Naive thymus-derived CD8-positive, alpha-beta T cell (primary cell): ENCODE results near the gene STYXL1. TPM values are rescaled to one million over a fixed set of nuclear protein-coding genes. Genes with fewer than 3 reads are reported as not detected.
"Not testable (repeated sequence)": the region's sequence is repeated elsewhere in the genome, so short reads cannot be mapped to it uniquely, and the experiment has no call there.

ENCODE experiments used
- ATAC-seq, 2 donors: fragments of 150-1000 bp; cut with Tn5 transposase in 1 of 2; sonication (Bioruptor Pico), chemical (Tn5 transposase) in 1 of 2; 1 replicate in 1 of 2; 2 replicates in 1 of 2; pipeline ENCODE4 v1.10.0; 2021; ENCODE audit warnings: mild to moderate bottlenecking in 2 of 2, moderate library complexity in 2 of 2
- POLR2A ChIA-PET: fragments of 350-600 bp; sonication (Branson Sonifier 250); formaldehyde crosslinking; loops from one replicate; lab custom pipeline; 2021; ENCODE audit warnings: antibody characterized with exemption; lab: Charles Lee
- DNase-seq, 10 donors: peaks; one replicate each; pipeline versions ENCODE4 v3.0.0 to v3.0.0-alpha.2; 2020 to 2022
- H3K27ac Mint-ChIP-seq, 10 donors: one replicate each; pipeline ENCODE4 v1.8.0; 2020 to 2022; ENCODE audit warnings: mild to moderate bottlenecking in 10 of 10, mixed read lengths in 10 of 10, moderate library complexity in 4 of 10, inconsistent platforms in 1 of 10
- H3K27me3 Mint-ChIP-seq, 5 donors: one replicate each; pipeline ENCODE4 v1.8.0; 2021 to 2022; ENCODE audit warnings: mixed read lengths in 5 of 5
- H3K36me3 Mint-ChIP-seq, 3 donors: one replicate each; pipeline ENCODE4 v1.8.0; 2020 to 2022; ENCODE audit warnings: mixed read lengths in 3 of 3, mild to moderate bottlenecking in 2 of 3, inconsistent platforms in 1 of 3
- H3K4me1 Mint-ChIP-seq, 4 donors: one replicate each; pipeline ENCODE4 v1.8.0; 2021 to 2022; ENCODE audit warnings: mixed read lengths in 4 of 4
- H3K4me3 Mint-ChIP-seq, 10 donors: one replicate each; pipeline ENCODE4 v1.8.0; 2020 to 2022; ENCODE audit warnings: mild to moderate bottlenecking in 10 of 10, mixed read lengths in 10 of 10, moderate library complexity in 6 of 10, inconsistent platforms in 1 of 10
- H3K9me3 Mint-ChIP-seq, 9 donors: one replicate each; pipeline ENCODE4 v1.8.0; 2020 to 2022; ENCODE audit warnings: mixed read lengths in 9 of 9, mild to moderate bottlenecking in 3 of 9, inconsistent platforms in 1 of 9, moderate library complexity in 1 of 9
- polyA plus RNA-seq, 3 donors: library from polyadenylated mRNA; unstranded; fragments of 300-500 nt; fragmentation: Illumina TruSeq; gene quantifications; one replicate each; pipeline ENCODE4 v1.2.3, GENCODE V29; 2021
- total RNA-seq, 8 experiments: library from RNA in 2 of 8; stranded (reverse) in 2 of 8; gene quantifications; one replicate each; pipeline ENCODE4 v1.2.3 and lab custom pipeline; 2021 to 2026

The STYXL1 gene, protein sequence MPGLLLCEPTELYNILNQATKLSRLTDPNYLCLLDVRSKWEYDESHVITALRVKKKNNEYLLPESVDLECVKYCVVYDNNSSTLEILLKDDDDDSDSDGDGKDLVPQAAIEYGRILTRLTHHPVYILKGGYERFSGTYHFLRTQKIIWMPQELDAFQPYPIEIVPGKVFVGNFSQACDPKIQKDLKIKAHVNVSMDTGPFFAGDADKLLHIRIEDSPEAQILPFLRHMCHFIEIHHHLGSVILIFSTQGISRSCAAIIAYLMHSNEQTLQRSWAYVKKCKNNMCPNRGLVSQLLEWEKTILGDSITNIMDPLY
- 10 to 100 TPM; 21.8 to 25.1 TPM for total RNA-seq
- 10 to 100 TPM; 52.7 to 61.9 (median 55.7) TPM for polyA plus RNA-seq
- 12.5 to 25.1 (median 18.8) reads per million in 6 experiments for total RNA-seq (lab: John Stamatoyannopoulos, UW)

DNA sequence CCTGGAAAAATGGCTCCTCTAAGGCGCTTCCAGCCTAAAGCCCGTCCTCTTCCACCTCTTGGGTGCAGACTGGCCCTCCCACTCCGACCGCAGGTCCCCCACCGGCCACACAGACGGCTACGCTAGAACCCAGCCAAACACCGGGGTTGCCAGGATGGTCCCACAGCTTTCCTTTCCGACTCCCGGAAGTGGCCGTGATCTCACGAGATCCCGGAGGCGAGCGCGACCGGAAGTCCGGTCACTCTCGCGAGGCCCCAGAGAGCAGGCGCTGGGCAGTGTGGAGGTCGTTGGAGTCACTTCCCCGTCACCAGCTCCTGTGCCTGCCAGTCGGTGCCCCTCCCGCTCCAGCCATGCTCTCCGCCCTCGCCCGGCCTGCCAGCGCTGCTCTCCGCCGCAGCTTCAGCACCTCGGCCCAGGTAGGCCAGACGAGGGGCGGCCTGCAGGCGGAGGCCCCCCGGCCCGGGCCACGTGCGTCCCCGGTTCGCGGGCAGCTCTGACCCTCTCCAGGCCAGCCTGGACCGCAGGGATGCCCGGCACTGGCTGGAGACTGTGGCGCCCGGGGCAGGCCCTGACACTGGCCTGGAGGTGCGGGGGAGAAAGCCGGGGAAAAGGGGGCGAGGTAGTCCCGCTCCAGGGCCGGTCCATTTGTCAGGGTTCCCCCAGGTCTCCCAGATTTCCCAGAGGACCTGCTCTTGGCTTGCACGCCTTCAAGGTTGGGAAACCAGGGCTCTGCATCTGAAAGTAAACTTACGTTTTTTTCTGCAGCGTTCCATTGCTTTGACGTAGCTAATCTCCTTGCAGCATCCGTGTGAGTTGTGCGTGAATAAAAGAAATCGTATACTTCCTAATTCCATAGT, at the start of gene STYXL1, which contains the start of gene MDH2:
Gene STYXL1, minus strand, starts transcription at position 190 of the 857 bp plus-strand sequence. CDS start 17,477 bp downstream, outside the sequence.
Gene MDH2, plus strand, starts transcription at position 296 of the 857 bp plus-strand sequence. Its CDS starts 55 bp downstream, at position 351.
- no peaks in the 10 kb centered on the region for H3K9me3 Mint-ChIP-seq
- H3K4me3 Mint-ChIP-seq: peak within 1 kb of the TSS; percentile 94 to 99 (median 97)
- POLR2A ChIA-PET: interaction anchor here (0.5 to 2.4 kb wide), 14 partner anchors 10 to 1964 kb away, joined by 3 to 22 read pairs (median 3); partner anchors contain the start of genes POR, RCC1L and RHBDD2
- DNase-seq: peak; percentile 74 to 93 (median 83)
- H3K27me3 Mint-ChIP-seq: no peaks in the 10 kb centered on the region
- peaks cover 28 to 69% (median 61%) of the 10 kb centered on the region in 4 donors for H3K4me1 Mint-ChIP-seq
- peaks cover 0 to 25% (median 0%) of the 10 kb centered on the region in 3 donors for H3K36me3 Mint-ChIP-seq
- ATAC-seq: peak; percentile 85 to 91
- H3K27ac Mint-ChIP-seq: peak within 1 kb of the TSS; percentile 87 to 98 (median 97)

DNA sequence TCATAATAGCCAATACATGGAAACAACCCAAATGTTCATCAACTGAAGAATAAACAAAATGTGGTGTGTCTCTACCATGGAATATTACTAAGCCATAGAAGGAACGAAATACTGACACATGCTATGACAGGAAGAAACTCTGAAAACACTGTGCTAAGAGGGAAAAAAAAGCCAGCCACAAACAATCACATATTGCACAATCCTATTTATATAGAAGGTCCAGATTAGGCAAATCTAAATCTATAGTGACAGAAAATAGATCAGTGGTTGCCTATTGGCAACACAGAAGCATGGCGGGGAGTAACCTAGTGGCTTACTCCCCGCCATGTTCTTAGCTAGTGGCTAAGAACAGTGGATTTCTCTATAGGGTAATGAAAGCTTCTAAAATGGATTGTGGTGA, 48.1 kb upstream of the STYXL1 start:
- H3K4me3 Mint-ChIP-seq: no peak overlapping the region

DNA sequence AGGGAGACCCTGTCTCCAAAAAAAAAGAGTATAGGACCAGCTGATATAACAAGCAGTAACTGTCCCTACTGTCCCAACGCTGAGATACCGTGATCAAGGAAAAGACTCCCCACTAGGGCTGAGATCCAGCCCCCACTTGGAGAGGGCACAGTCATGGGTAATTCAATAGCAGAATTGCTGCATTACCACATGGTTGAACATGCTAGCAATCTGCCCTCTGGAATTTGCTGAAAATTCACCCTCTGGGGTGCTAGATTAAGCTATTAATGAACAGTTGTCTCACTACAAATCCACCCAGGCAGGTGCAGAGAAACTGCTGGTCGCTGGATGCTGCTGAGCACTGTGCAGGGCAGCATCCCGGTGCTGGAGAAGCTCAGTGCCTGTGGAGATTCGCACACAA, 46.5 kb upstream of the STYXL1 start:
- H3K36me3 Mint-ChIP-seq, H3K4me3 Mint-ChIP-seq, H3K9me3 Mint-ChIP-seq, DNase-seq, H3K27ac Mint-ChIP-seq, POLR2A ChIA-PET, H3K4me1 Mint-ChIP-seq, ATAC-seq: not testable (repeated sequence)
- H3K27me3 Mint-ChIP-seq: peaks cover 0 to 13% (median 5%) of the 10 kb centered on the region in 5 donors

More for the DNA sequence above, 48.1 kb upstream of the STYXL1 start:
- no peak overlapping the region for H3K27ac Mint-ChIP-seq
- DNase-seq: no peak
- H3K27me3 Mint-ChIP-seq: peaks cover 0 to 13% (median 3%) of the 10 kb centered on the region in 5 donors
- no peak for ATAC-seq
- no peaks in the 10 kb centered on the region for H3K36me3 Mint-ChIP-seq
- peaks cover 0 to 3% (median 0%) of the 10 kb centered on the region in 9 donors for H3K9me3 Mint-ChIP-seq
- POLR2A ChIA-PET: no interaction called here
- no peaks in the 10 kb centered on the region for H3K4me1 Mint-ChIP-seq

DNA sequence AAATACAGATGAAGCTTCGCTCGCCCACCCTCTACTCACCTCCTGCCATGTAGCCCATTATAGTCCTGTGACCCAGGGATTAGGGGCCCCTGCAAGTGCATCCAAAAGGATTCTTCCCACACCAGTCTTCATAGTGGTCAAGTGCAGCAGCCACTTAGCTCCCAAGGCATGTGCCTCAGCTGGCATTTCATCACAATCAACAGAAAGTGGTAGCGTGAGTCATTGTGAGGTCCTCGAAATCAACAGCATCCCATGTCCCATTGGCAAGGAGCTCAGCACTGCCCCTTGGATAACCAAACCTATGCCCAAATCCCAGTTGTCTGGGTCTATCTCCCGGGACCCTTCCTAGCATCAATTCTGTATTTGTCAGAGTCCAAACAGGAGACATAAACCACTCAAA, 45.7 kb upstream of the STYXL1 start:
- H3K4me3 Mint-ChIP-seq, ATAC-seq, H3K36me3 Mint-ChIP-seq, POLR2A ChIA-PET, H3K27ac Mint-ChIP-seq, DNase-seq, H3K9me3 Mint-ChIP-seq, H3K4me1 Mint-ChIP-seq: not testable (repeated sequence)
- peaks cover 0 to 13% (median 5%) of the 10 kb centered on the region in 5 donors for H3K27me3 Mint-ChIP-seq

DNA sequence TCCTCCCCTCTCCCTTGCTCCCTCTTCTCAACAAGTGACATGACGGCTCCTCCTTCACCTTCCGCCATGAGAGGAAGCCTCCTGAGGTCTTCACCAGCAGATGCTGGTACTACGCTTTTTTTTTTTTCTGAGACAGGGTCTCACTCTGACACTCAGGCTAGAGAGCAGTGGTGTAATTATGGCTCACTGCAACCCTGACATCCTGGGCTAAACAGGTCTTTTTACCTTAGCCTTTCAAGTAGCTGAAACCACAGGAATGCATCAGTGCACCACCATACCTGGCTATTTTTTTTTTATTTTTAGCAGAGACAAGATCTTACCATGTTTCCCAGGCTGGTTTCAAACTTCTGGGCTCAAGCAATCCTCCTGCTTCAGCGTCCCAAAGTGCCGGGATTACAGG, 43.7 kb upstream of the STYXL1 start:
- ATAC-seq: no peak
- peaks cover 0 to 3% (median 0%) of the 10 kb centered on the region in 9 donors for H3K9me3 Mint-ChIP-seq
- POLR2A ChIA-PET: no interaction called here
- H3K27me3 Mint-ChIP-seq: peaks cover 0 to 13% (median 5%) of the 10 kb centered on the region in 5 donors
- H3K4me1 Mint-ChIP-seq: no peaks in the 10 kb centered on the region
- H3K27ac Mint-ChIP-seq: no peak overlapping the region
- no peak overlapping the region for H3K4me3 Mint-ChIP-seq
- no peak for DNase-seq
- H3K36me3 Mint-ChIP-seq: no peaks in the 10 kb centered on the region

DNA sequence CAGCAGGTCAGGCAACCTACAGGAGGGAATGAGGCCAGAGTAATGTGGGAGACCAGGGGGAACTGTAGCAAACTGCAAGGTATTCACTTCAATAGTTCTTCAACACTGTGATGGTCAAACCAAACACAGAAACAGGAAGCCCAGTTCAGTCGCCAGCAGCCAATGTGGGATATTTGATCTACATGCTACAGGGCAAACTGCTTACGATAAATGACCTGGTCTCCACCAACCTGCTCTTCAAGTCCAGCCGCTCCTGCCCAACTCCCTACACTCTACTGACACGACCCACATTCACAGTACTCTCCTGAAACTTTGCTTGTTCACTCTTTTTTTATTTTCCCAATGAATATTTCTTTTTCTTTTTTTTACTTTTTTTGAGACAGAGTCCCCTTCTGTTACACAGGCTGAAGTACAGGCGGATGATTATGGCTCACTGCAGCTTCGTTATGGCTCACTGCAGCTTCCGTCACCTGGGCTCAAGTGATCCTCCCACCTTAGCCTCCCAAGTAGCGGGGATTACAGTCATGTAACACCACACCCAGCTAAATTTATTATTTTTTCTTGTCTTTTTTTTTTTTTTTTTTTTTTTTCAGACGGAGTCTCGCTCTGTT, 42.2 kb upstream of the STYXL1 start:
- H3K9me3 Mint-ChIP-seq: peaks cover 0 to 2% (median 0%) of the 10 kb centered on the region in 9 donors
- H3K27ac Mint-ChIP-seq: no peak overlapping the region
- POLR2A ChIA-PET: no interaction called here
- DNase-seq (no peak), ATAC-seq (no peak)
- H3K4me1 Mint-ChIP-seq: no peaks in the 10 kb centered on the region
- H3K36me3 Mint-ChIP-seq: no peaks in the 10 kb centered on the region
- peaks cover 0 to 13% (median 4%) of the 10 kb centered on the region in 5 donors for H3K27me3 Mint-ChIP-seq
- H3K4me3 Mint-ChIP-seq: no peak overlapping the region

DNA sequence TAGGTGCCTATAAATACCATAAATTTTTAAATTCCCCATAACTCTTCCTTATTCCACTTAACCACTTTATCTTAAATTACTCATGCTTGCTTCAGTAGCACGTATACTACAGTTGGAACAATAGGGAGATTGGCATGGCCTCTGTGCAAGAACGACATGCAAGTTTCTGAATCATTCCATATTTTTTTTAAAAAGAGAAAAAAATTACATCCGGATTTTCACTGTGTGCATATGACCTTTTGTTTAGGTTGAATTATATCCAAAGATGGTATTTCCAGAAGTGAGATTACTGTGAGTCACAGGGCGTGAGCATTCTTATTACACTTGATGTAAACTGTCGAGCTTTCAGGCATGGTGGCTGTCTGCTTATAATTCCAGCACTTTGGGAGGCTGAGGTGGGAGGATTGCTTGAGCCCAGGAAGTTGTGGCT, 39.6 kb upstream of the STYXL1 start:
- POLR2A ChIA-PET: interaction anchor here (0.6 kb wide), 1 partner anchor 592 kb away, joined by 4 read pairs; no protein-coding TSS in a partner anchor
- not testable (repeated sequence) for H3K9me3 Mint-ChIP-seq, ATAC-seq, H3K27ac Mint-ChIP-seq, DNase-seq, H3K4me3 Mint-ChIP-seq, H3K36me3 Mint-ChIP-seq, H3K4me1 Mint-ChIP-seq
- peaks cover 0 to 11% (median 4%) of the 10 kb centered on the region in 5 donors for H3K27me3 Mint-ChIP-seq

DNA sequence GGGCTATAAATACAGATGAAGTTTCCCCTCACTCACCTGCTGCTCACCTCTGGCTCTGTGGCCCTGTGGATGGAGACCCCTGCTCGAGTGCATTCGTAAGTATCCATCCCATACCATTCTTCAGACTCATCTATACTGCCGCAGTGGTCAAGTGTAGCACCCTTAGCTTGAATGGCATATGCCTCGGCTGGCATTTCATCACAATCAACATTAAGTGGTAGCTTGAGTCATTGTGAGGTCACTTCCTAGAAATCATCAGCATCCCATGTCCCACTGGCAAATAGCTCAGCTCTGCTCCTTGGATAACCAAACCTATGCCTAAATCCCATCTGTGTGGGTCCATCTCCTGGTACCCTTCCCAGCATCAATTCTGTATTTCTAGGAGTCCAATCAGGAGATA, 38.3 kb upstream of the STYXL1 start:
- Mint-ChIP-seq H3K4me1 (no peaks in the 10 kb centered on the region), H3K9me3 (no peaks in the 10 kb centered on the region), H3K36me3 (no peaks in the 10 kb centered on the region), H3K4me3 (no peak overlapping the region), H3K27ac (no peak overlapping the region), H3K27me3 (peaks cover 0 to 3% (median 2%) of the 10 kb centered on the region in 5 donors)
- ATAC-seq (no peak), DNase-seq (no peak)
- POLR2A ChIA-PET: no interaction called here

DNA sequence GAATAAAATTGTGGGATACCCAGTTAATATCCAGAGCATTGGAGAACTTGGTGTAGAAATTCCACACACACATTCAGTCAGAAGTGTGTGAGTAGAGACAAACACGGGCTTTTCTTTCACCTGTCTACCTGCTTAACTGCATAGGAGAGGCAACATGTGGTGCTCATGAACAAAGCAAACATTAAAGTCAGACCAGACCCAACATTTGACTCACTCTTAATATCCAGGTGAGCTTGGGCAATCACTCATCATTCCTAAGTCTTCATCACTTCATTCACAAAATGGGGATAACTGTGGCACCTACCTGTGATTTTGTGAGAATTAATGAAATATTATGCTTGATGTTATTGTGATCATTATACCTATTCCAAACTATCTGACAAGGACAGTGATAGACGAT, 36.3 kb upstream of the STYXL1 start:
- H3K9me3 Mint-ChIP-seq, H3K4me3 Mint-ChIP-seq, H3K27ac Mint-ChIP-seq, H3K4me1 Mint-ChIP-seq, ATAC-seq, DNase-seq, H3K36me3 Mint-ChIP-seq, POLR2A ChIA-PET, H3K27me3 Mint-ChIP-seq: not testable (repeated sequence)

DNA sequence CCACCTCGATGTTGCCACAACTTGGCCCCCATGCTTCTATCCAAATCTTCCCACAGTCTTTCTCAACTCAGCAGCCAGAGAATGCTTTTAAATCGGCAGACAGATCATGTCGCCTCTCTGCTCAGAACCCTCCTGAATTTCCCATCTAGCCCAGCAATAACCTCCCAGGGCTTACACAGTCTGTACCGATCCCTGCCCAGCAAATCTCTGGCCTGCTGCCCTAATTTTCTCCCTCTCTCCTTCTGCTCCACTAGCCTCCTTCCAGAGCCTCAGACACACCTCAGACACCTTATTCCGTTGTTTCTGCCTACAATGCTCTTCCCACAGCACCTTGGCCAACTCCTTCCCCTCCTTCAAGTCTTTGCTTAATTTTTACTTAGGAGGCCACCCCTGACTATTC, 32.4 kb upstream of the STYXL1 start:
- Mint-ChIP-seq H3K36me3 (peaks cover 0 to 2% (median 0%) of the 10 kb centered on the region in 3 donors), H3K27me3 (peaks cover 0 to 9% (median 5%) of the 10 kb centered on the region in 5 donors), H3K9me3 (peaks cover 0 to 4% (median 2%) of the 10 kb centered on the region in 9 donors), H3K4me3 (no peak overlapping the region), H3K4me1 (peaks cover 0 to 6% (median 4%) of the 10 kb centered on the region in 4 donors), H3K27ac (peak overlapping the region in 2 of 10 donors; percentile 23 to 78)
- ATAC-seq (no peak), DNase-seq (no peak)
- POLR2A ChIA-PET: no interaction called here

DNA sequence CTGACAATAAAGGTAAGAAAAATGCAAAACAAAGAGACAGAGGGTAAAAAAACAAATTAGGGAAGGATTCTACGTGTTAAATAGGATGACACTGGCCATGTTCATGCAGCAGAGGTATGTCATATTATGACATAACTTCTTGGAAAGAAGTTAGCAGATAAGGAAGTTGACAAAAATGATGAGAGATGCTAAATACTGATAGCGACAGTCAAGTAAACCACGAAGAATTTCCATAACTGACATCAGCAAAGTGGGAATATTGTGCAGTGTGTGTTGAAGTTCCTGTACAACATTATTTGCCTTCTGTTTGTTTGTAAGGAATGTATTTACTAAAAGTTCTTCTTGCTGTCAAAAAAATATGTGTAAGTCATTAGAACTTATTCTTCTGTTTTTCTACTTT, 29.6 kb upstream of the STYXL1 start:
- POLR2A ChIA-PET: no interaction called here
- H3K27me3 Mint-ChIP-seq: peaks cover 0 to 6% (median 4%) of the 10 kb centered on the region in 5 donors
- H3K36me3 Mint-ChIP-seq: peaks cover 0 to 6% (median 0%) of the 10 kb centered on the region in 3 donors
- DNase-seq (no peak), ATAC-seq (no peak)
- H3K27ac Mint-ChIP-seq: no peak overlapping the region
- H3K4me1 Mint-ChIP-seq: peaks cover 0 to 6% (median 4%) of the 10 kb centered on the region in 4 donors
- no peak overlapping the region for H3K4me3 Mint-ChIP-seq
- H3K9me3 Mint-ChIP-seq: peaks cover 0 to 11% (median 5%) of the 10 kb centered on the region in 9 donors

DNA sequence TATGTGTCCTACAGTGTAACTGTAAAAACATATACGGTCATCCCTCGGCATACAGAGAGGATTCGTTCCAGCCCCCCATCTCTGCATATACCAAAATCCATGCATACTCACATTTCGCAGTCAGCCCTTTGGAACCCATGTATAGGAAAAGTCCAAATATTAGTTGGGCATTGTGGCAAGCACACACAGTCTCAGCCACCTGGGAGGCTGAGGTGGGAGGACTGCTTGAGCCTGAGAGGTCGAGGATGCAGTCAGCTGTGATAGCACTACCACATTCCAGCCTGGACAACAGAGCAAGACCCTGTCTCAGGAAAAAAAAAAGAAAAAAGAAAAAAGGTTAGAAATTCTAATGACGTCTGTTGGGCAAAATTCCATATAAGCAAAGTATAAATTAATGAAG, 29.2 kb upstream of the STYXL1 start:
- POLR2A ChIA-PET: no interaction called here
- no peak for ATAC-seq
- peaks cover 0 to 6% (median 4%) of the 10 kb centered on the region in 5 donors for H3K27me3 Mint-ChIP-seq
- peaks cover 0 to 6% (median 0%) of the 10 kb centered on the region in 3 donors for H3K36me3 Mint-ChIP-seq
- no peak overlapping the region for H3K4me3 Mint-ChIP-seq
- peaks cover 0 to 6% (median 4%) of the 10 kb centered on the region in 4 donors for H3K4me1 Mint-ChIP-seq
- H3K9me3 Mint-ChIP-seq: peaks cover 0 to 11% (median 5%) of the 10 kb centered on the region in 9 donors
- no peak for DNase-seq
- no peak overlapping the region for H3K27ac Mint-ChIP-seq
